DND-41 (cell line): ENCODE data around the gene RPS25.
"Not testable (repeated sequence)": the region's sequence is repeated elsewhere in the genome, so short reads cannot be mapped to it uniquely, and the experiment has no call there.

Experiments
- ATAC-seq: fragments of 200-7000 bp; cut with Tn5 transposase; 3 replicates; pipeline ENCODE4 v1.9.1; 2021; ENCODE audit warnings: low read depth; ENCODE audit not compliant: insufficient read depth
- DNase-seq: peaks from one replicate; pipeline ENCODE4 v3.0.0-alpha.2; 2020
- H2AFZ ChIP-seq: 2 replicates; pipeline ENCODE4 v1.6.0; 2012; ENCODE audit warnings: low read depth, low read length
- H3K27ac ChIP-seq: 2 replicates; pipeline ENCODE4 v1.5.1; 2012; ENCODE audit warnings: low read length, inconsistent platforms
- H3K27me3 ChIP-seq: fragments of 200-600 bp; sonication (generic); 2 replicates; pipeline ENCODE4 v1.6.0; 2012; ENCODE audit warnings: low read length, mild to moderate bottlenecking, inconsistent platforms; ENCODE audit not compliant: insufficient read depth, poor library complexity
- H3K36me3 ChIP-seq: 2 replicates; pipeline ENCODE4 v1.5.1; 2012; ENCODE audit warnings: low read length, inconsistent platforms; ENCODE audit not compliant: insufficient read depth
- H3K4me1 ChIP-seq: 2 replicates; pipeline ENCODE4 v1.5.1; 2012; ENCODE audit warnings: mild to moderate bottlenecking, low read length; ENCODE audit not compliant: insufficient read depth
- H3K4me2 ChIP-seq: 2 replicates; pipeline ENCODE4 v1.6.0; 2012; ENCODE audit warnings: mild to moderate bottlenecking, moderate library complexity, low read length, inconsistent platforms; ENCODE audit not compliant: insufficient read depth
- H3K4me3 ChIP-seq, 2 experiments: fragments of 200-600 bp in 1 of 2; shearing (Covaris generic) in 1 of 2; 2 replicates each; pipeline ENCODE4 v1.5.1; 2012 to 2016; ENCODE audit warnings: inconsistent platforms in 2 of 2, low read length in 2 of 2, mild to moderate bottlenecking in 2 of 2, low read depth in 1 of 2, moderate library complexity in 1 of 2
- H3K79me2 ChIP-seq: 2 replicates; pipeline ENCODE4 v1.6.0; 2012; ENCODE audit warnings: low read length, inconsistent platforms; ENCODE audit not compliant: insufficient read depth
- H3K9ac ChIP-seq: 2 replicates; pipeline ENCODE4 v1.6.0; 2012; ENCODE audit warnings: low read depth, mild to moderate bottlenecking, inconsistent platforms, low read length, moderate library complexity
- H3K9me3 ChIP-seq: 2 replicates; pipeline ENCODE4 v1.5.1; 2012; ENCODE audit warnings: low read length, moderate library complexity, mild to moderate bottlenecking, inconsistent platforms; ENCODE audit not compliant: insufficient read depth, severe bottlenecking
- H4K20me1 ChIP-seq: 2 replicates; pipeline ENCODE4 v1.6.0; 2012; ENCODE audit warnings: low read length; ENCODE audit not compliant: insufficient read depth
- CTCF ChIP-seq: IDR thresholded peaks from 2 replicates; pipeline ENCODE4 v1.5.1; 2012; ENCODE audit warnings: borderline replicate concordance, low read length, moderate library complexity, mild to moderate bottlenecking; ENCODE audit not compliant: poor library complexity, severe bottlenecking; ENCODE audit errors: extremely low read depth
- EZH2 ChIP-seq: IDR thresholded peaks from 3 replicates; pipeline ENCODE4 v1.6.1; 2012; ENCODE audit warnings: borderline replicate concordance, low read depth, mild to moderate bottlenecking, moderate library complexity, low read length, inconsistent platforms; ENCODE audit not compliant: severe bottlenecking

RPS25 gene

GRCh38 chr11:119024430-119025098, 6.4 kb upstream of the RPS25 start:
- ATAC-seq (no peak), DNase-seq (no peak)
- Histone ChIP-seq H3K4me2 (no peak overlapping the region), H3K9me3 (no peaks in the 10 kb centered on the region), H3K4me1 (peaks cover 14% of the 10 kb centered on the region), H3K79me2 (peaks cover 23% of the 10 kb centered on the region), H3K36me3 (peaks cover 51% of the 10 kb centered on the region), H2AFZ (no peak overlapping the region), H3K4me3 (no peak overlapping the region), H3K27me3 (no peaks in the 10 kb centered on the region), H3K27ac (no peak overlapping the region), H4K20me1 (peaks cover 5% of the 10 kb centered on the region; the same call in 1 of the 2 replicates), H3K9ac (no peak overlapping the region)
- TF ChIP-seq EZH2 (no peak), CTCF (no peak)

DNA sequence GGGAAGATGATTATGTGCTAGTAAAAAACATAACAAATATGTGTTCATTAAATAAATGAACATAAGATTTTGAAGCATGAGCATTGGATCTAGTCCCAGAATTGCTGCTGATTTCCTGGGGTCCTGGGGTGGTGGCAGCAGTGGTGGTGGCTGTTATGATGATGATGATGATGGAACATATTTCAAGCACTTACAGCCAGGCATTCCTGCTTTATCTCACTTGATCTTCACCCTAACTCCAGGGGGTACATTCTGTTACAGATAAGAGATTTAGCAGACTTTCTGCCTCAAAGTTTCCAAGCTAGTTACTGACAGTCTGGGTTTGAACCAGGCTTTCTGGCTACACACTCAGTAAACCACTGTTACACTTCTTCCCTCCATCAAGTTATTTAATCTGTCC, 5.6 kb upstream of the RPS25 start:
- Histone ChIP-seq H3K4me2 (no peak overlapping the region), H2AFZ (no peak overlapping the region), H4K20me1 (peaks cover 8% of the 10 kb centered on the region; the same call in 1 of the 2 replicates), H3K4me1 (peaks cover 18% of the 10 kb centered on the region), H3K36me3 (peaks cover 56% of the 10 kb centered on the region), H3K9ac (no peak overlapping the region), H3K27me3 (no peaks in the 10 kb centered on the region), H3K27ac (no peak overlapping the region), H3K4me3 (no peak overlapping the region), H3K79me2 (peaks cover 31% of the 10 kb centered on the region), H3K9me3 (no peaks in the 10 kb centered on the region)
- no peak for ATAC-seq
- TF ChIP-seq CTCF, result no peak
- TF ChIP-seq EZH2, result no peak
- DNase-seq, result no peak

DNA sequence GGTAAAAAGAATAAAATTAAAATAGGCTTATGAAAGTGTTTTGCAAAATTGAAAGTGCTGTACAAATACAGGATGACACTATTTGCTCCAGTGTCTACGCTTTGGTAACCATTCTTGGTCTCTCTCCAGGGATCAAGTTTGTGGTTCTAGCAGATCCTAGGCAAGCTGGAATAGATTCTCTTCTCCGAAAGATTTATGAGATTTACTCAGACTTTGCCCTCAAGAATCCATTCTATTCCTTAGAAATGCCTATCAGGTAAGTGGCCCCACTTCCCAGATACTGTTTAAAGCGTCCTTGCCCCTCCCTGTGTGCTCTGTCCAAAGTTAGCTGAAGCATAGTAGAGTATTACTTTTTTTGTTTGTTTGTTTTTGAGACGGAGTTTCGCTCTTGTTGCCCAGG, 3.5 kb upstream of the RPS25 start:
- H2AFZ ChIP-seq, result no peak overlapping the region
- H4K20me1 ChIP-seq, result peaks cover 9% of the 10 kb centered on the region; the same call in 1 of the 2 replicates
- no peaks in the 10 kb centered on the region for H3K27me3 ChIP-seq
- no peak overlapping the region; the same call in 1 of the 2 replicates for H3K4me2 ChIP-seq
- H3K79me2 ChIP-seq, result peaks cover 48% of the 10 kb centered on the region
- H3K9me3 ChIP-seq, result no peaks in the 10 kb centered on the region
- H3K4me3 ChIP-seq, result no peak overlapping the region
- ATAC-seq (no peak), DNase-seq (no peak)
- peaks cover 26% of the 10 kb centered on the region for H3K4me1 ChIP-seq
- H3K9ac ChIP-seq, result no peak overlapping the region
- H3K36me3 ChIP-seq, result peaks cover 66% of the 10 kb centered on the region
- H3K27ac ChIP-seq, result no peak overlapping the region
- TF ChIP-seq CTCF (no peak), EZH2 (no peak)

DNA sequence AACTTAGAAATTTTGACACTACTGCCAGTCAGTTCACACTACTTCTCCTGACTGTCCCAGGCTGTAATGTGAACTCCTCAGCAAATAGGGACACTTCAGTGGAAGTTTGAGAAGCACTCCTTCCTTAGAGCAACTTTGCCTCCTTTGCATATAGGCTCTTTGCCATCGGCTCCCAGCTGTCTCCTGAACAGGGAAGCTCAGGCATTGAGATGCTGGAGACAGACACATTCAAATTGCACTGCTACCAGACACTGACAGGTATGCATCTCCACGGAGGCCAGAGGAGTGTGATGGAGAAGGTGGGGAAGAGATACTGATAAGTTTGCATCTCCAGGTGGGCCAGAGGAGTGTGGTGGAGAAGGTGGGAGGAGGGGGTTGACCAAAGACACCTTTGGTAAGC, 1.9 kb upstream of the RPS25 start:
- Histone ChIP-seq H3K27me3 (no peaks in the 10 kb centered on the region), H3K4me3 (peak overlapping the region; percentile 94 to 97; a peak in 3 of 4 replicates), H4K20me1 (peaks cover 20% of the 10 kb centered on the region), H3K9ac (peak overlapping the region; percentile 86), H3K4me2 (peak overlapping the region; percentile 86), H3K79me2 (peaks cover 64% of the 10 kb centered on the region), H3K27ac (peak overlapping the region; percentile 51), H3K36me3 (peaks cover 78% of the 10 kb centered on the region), H3K9me3 (no peaks in the 10 kb centered on the region), H3K4me1 (peaks cover 36% of the 10 kb centered on the region), H2AFZ (no peak overlapping the region)
- no peak for DNase-seq
- TF ChIP-seq EZH2 (no peak), CTCF (no peak)
- ATAC-seq, result no peak

DNA sequence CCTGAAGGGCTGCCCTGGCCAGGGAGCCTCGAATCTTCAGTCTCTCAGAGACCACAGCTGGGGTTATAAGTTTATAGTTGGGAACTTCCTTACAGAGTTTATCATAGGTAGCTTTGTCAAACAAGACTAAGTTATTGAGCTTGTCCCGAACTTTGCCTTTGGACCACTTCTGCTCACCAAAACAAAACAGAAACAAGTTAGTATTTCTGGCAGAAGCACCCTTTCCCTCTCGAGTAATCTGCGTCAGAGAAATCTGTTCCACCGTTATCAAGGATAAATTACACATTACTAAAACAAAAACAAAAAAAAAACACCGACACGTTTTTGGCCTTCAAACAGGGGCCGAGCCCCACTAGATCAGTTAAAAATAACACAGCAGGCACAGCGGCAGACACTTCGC, 766 bp downstream of the RPS25 start:
- Histone ChIP-seq H3K79me2 (peaks cover 68% of the 10 kb centered on the region), H4K20me1 (peaks cover 20% of the 10 kb centered on the region)

More for the DNA sequence above, 766 bp downstream of the RPS25 start:
- H3K27me3 ChIP-seq, H3K9me3 ChIP-seq, ATAC-seq, H2AFZ ChIP-seq, DNase-seq: not testable (repeated sequence)
- peak overlapping the region; percentile 86 for H3K4me2 ChIP-seq
- peak overlapping the region; percentile 94 for H3K27ac ChIP-seq
- peak overlapping the region; percentile 86 for H3K9ac ChIP-seq
- peak overlapping the region; percentile 94 to 97 for H3K4me3 ChIP-seq
- H3K4me1 ChIP-seq, result peaks cover 36% of the 10 kb centered on the region
- H3K36me3 ChIP-seq, result peaks cover 74% of the 10 kb centered on the region
